Skeletal muscle satellite cell (primary cell): ENCODE data around the gene PTPRD.

Experiments used
- H3K27me3 ChIP-seq: 2 replicates; pipeline ENCODE4 v1.7.0; 2013; ENCODE audit warnings: low read length; ENCODE audit not compliant: control insufficient read depth, insufficient read depth
- H3K36me3 ChIP-seq: 2 replicates; pipeline ENCODE4 v1.7.0; 2013; ENCODE audit warnings: mild to moderate bottlenecking, control low read depth, low read length; ENCODE audit not compliant: insufficient read depth
- H3K4me1 ChIP-seq: 2 replicates; pipeline ENCODE4 v1.7.0; 2013; ENCODE audit warnings: low read length; ENCODE audit not compliant: control insufficient read depth, insufficient read depth
- H3K4me2 ChIP-seq: 2 replicates; pipeline ENCODE4 v1.7.0; 2013; ENCODE audit warnings: mild to moderate bottlenecking, low read length
- H3K4me3 ChIP-seq: 2 replicates; pipeline ENCODE4 v1.7.0; 2013; ENCODE audit warnings: low read length
- H3K9ac ChIP-seq: 2 replicates; pipeline ENCODE4 v1.7.0; 2013; ENCODE audit warnings: mild to moderate bottlenecking, low read depth, low read length, moderate library complexity
- H3K9me3 ChIP-seq: replicated peaks from 2 replicates; pipeline ENCODE4 v1.7.0; 2013; ENCODE audit warnings: mild to moderate bottlenecking, control low read depth, low read length

The PTPRD gene

DNA sequence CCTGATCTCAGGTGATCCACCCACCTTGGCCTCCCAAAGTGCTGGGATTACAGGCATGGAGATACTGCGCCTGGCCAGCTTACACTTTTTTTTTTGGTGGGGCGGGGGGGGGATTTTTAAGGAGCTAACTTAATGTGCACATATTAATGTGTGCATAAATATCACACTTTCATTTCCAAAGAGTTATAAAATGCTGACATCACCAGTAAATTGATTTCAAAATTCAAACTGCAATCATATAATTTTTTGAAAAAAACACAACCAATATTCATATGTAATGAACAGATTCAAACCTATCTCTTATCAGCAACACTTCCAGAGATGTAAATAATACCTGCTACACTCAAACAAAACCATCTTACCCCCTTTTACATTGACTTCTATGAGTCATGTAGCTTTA lies 1806.7 kb downstream of the PTPRD start:
- no peaks in the 10 kb centered on the region for H3K4me1 ChIP-seq
- H3K36me3 ChIP-seq, result no peaks in the 10 kb centered on the region
- no peak overlapping the region for H3K4me3 ChIP-seq
- H3K4me2 ChIP-seq, result no peak overlapping the region
- no peaks in the 10 kb centered on the region for H3K27me3 ChIP-seq
- H3K9me3 ChIP-seq, result no peaks in the 10 kb centered on the region
- H3K9ac ChIP-seq, result no peak overlapping the region

GRCh38 chr9:8804613-8805012 lies 1808.2 kb downstream of the PTPRD start:
- Histone ChIP-seq H3K9me3 (no peaks in the 10 kb centered on the region), H3K36me3 (no peaks in the 10 kb centered on the region), H3K27me3 (no peaks in the 10 kb centered on the region)

GRCh38 chr9:8802242-8802641 lies 1810.6 kb downstream of the PTPRD start:
- H3K4me1 ChIP-seq, result no peaks in the 10 kb centered on the region
- H3K9me3 ChIP-seq, result no peaks in the 10 kb centered on the region
- no peak overlapping the region for H3K4me2 ChIP-seq
- H3K36me3 ChIP-seq, result no peaks in the 10 kb centered on the region
- H3K4me3 ChIP-seq, result no peak overlapping the region
- no peak overlapping the region for H3K9ac ChIP-seq
- H3K27me3 ChIP-seq, result no peaks in the 10 kb centered on the region

More at GRCh38 chr9:8804613-8805012, 1808.2 kb downstream of the PTPRD start:
- H3K4me1 ChIP-seq, result no peaks in the 10 kb centered on the region
- H3K4me3 ChIP-seq, result no peak overlapping the region
- H3K9ac ChIP-seq, result no peak overlapping the region
- no peak overlapping the region for H3K4me2 ChIP-seq

GRCh38 chr9:8800196-8800595 lies 1812.6 kb downstream of the PTPRD start:
- Histone ChIP-seq H3K4me2 (no peak overlapping the region), H3K4me3 (no peak overlapping the region), H3K27me3 (no peaks in the 10 kb centered on the region), H3K9ac (no peak overlapping the region), H3K4me1 (no peaks in the 10 kb centered on the region), H3K36me3 (no peaks in the 10 kb centered on the region), H3K9me3 (no peaks in the 10 kb centered on the region)

DNA sequence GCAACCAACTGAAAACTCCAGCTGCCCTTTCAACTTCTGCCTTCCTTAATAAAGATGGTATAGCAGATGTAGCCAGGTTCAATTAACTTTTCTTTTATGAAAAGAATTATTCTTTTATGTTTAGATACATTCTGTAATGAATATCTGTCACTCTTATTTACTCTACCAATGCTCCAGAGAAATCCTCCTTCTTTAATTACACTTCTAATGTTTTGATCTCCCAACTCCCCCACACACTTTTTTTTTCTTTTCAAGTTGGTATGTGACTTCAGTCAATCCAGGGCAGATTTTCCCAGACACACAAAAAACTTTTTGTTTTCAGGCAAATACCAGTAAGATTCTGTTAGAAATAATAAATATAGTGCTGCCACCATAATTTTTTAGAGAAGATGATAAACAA lies 1813.2 kb downstream of the PTPRD start:
- no peaks in the 10 kb centered on the region for H3K27me3 ChIP-seq
- H3K9me3 ChIP-seq, result no peaks in the 10 kb centered on the region
- H3K4me2 ChIP-seq, result no peak overlapping the region
- H3K4me3 ChIP-seq, result no peak overlapping the region
- no peaks in the 10 kb centered on the region for H3K4me1 ChIP-seq
- no peaks in the 10 kb centered on the region for H3K36me3 ChIP-seq
- no peak overlapping the region for H3K9ac ChIP-seq

DNA sequence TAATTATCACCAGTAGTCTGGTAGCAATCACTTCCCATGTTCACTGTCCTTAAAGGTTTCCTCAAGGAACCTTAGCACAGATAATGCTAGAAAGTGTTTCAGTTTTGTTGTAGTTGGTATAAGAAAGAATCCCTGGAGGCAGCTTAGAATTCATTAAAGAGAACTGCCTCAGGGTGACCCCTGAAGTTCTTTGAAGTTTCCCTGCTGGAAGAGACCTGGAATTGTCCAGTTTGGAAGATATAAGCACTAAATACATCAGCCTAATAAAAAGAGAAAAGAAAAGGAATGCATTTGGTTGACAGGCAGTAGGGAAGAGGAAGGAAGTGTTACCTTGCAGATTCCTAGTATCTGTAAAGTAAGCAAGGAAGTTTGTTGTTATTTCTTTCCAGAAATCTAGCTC lies 1813.6 kb downstream of the PTPRD start:
- H3K4me3 ChIP-seq, result no peak overlapping the region
- no peaks in the 10 kb centered on the region for H3K27me3 ChIP-seq
- H3K36me3 ChIP-seq, result no peaks in the 10 kb centered on the region
- H3K4me2 ChIP-seq, result no peak overlapping the region
- H3K9ac ChIP-seq, result no peak overlapping the region
- H3K4me1 ChIP-seq, result no peaks in the 10 kb centered on the region
- no peaks in the 10 kb centered on the region for H3K9me3 ChIP-seq

GRCh38 chr9:8784838-8785237 lies 1828.0 kb downstream of the PTPRD start:
- H3K4me3 ChIP-seq, result no peak overlapping the region
- H3K4me2 ChIP-seq, result no peak overlapping the region
- H3K9me3 ChIP-seq, result no peaks in the 10 kb centered on the region
- H3K9ac ChIP-seq, result no peak overlapping the region
- peaks cover 12% of the 10 kb centered on the region for H3K4me1 ChIP-seq
- no peaks in the 10 kb centered on the region for H3K36me3 ChIP-seq
- H3K27me3 ChIP-seq, result no peaks in the 10 kb centered on the region

GRCh38 chr9:8783941-8784340 lies 1828.9 kb downstream of the PTPRD start:
- Histone ChIP-seq H3K9me3 (no peaks in the 10 kb centered on the region), H3K27me3 (no peaks in the 10 kb centered on the region), H3K4me3 (no peak overlapping the region), H3K9ac (no peak overlapping the region), H3K4me2 (peak overlapping the region; percentile 35), H3K36me3 (no peaks in the 10 kb centered on the region), H3K4me1 (peaks cover 12% of the 10 kb centered on the region)

DNA sequence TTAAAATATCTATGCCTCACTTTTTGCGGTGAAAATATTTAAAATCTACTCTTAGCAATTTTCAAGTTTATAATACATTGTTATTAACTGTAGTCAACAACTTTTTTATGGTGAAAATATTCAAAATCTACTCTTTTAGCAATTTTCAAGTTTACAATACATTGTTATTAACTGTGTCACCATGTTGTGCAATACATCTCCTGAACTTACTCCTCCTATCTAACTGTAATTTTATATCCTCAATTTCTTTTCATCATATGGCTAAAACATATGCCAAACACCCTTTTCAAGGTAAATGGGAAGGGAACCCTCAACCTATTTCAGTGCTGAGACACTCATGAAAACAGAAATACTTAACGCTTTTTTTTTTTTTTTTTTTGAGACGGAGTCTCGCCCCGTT lies 1830.6 kb downstream of the PTPRD start:
- Histone ChIP-seq H3K9me3 (no peaks in the 10 kb centered on the region), H3K36me3 (no peaks in the 10 kb centered on the region), H3K27me3 (no peaks in the 10 kb centered on the region), H3K9ac (no peak overlapping the region), H3K4me2 (no peak overlapping the region), H3K4me1 (peaks cover 12% of the 10 kb centered on the region), H3K4me3 (no peak overlapping the region)

DNA sequence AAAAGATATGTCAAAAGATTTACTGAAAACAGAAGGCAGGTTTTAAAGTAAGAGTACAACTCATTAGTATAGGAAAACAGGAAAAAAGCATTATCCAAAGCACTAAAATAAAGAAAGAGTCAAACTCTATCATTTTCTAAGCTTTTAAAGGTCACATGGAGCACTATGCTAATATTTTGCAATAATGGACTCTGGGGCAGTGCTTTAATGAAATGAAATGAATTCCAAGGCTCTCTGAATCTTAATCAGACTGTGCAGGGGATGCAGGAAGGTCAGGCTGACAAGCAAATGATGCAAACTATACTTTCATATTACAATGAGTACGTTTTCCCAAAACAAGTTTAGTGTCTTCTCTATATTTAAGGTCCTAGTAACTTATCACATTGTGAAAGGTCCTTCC lies 1831.3 kb downstream of the PTPRD start:
- no peak overlapping the region for H3K4me2 ChIP-seq
- H3K9me3 ChIP-seq, result no peaks in the 10 kb centered on the region
- H3K27me3 ChIP-seq, result no peaks in the 10 kb centered on the region
- no peak overlapping the region for H3K4me3 ChIP-seq
- peaks cover 12% of the 10 kb centered on the region for H3K4me1 ChIP-seq
- H3K9ac ChIP-seq, result no peak overlapping the region
- no peaks in the 10 kb centered on the region for H3K36me3 ChIP-seq

DNA sequence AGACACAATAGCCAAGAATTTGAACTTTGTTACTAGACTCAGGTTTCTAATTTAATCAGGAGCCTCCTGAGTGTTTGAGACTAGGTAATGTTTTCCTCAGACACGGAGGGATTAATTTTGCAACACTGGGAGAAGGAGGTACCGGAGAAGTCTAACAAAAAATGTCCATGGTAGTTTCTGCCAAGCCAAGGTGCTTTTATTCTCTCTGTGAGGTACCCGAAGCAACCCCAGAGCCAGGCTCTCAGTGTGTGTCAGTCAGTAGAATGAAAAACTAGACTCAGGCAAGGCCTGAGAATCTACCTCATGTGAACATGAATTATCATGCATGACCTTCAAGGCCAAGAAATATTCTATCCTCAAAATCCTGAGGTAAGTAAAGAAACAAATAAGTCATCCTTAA lies 1832.4 kb downstream of the PTPRD start:
- H3K36me3 ChIP-seq, result no peaks in the 10 kb centered on the region
- no peak overlapping the region for H3K4me3 ChIP-seq
- H3K9ac ChIP-seq, result no peak overlapping the region
- H3K4me1 ChIP-seq, result peaks cover 12% of the 10 kb centered on the region
- H3K4me2 ChIP-seq, result no peak overlapping the region
- no peaks in the 10 kb centered on the region for H3K9me3 ChIP-seq
- H3K27me3 ChIP-seq, result no peaks in the 10 kb centered on the region

GRCh38 chr9:8779478-8779877 lies 1833.3 kb downstream of the PTPRD start:
- Histone ChIP-seq H3K9me3 (no peaks in the 10 kb centered on the region), H3K9ac (no peak overlapping the region), H3K4me3 (no peak overlapping the region), H3K27me3 (no peaks in the 10 kb centered on the region), H3K4me1 (peaks cover 7% of the 10 kb centered on the region), H3K4me2 (no peak overlapping the region), H3K36me3 (no peaks in the 10 kb centered on the region)
